Pons (tissue), 1 donor: ENCODE measurements around the gene HACL1.
A peak's percentile ranks its signal among the peaks of the same experiment; 100 is the strongest.
"Not testable (repeated sequence)": the region's sequence is repeated elsewhere in the genome, so short reads cannot be mapped to it uniquely, and the experiment has no call there.

Source experiments
- DNase-seq: peaks from one replicate; pipeline ENCODE4 v3.0.0-alpha.2; 2016; ENCODE audit warnings: low spot score

Gene HACL1

GRCh38 chr3:15579051-15579450 lies 22.3 kb downstream of the HACL1 start:
- no peak for DNase-seq

GRCh38 chr3:15578289-15578867 lies 23.0 kb downstream of the HACL1 start:
- no peak for DNase-seq

GRCh38 chr3:15576475-15576874 lies 24.9 kb downstream of the HACL1 start:
- no peak for DNase-seq

GRCh38 chr3:15575446-15575845 lies 25.9 kb downstream of the HACL1 start:
- DNase-seq, result no peak

GRCh38 chr3:15572138-15572537 lies 29.2 kb downstream of the HACL1 start:
- no peak for DNase-seq

- no peak for DNase-seq
Measured at GRCh38 chr3:15563190-15563589, 38.2 kb downstream of the HACL1 start.

- no peak for DNase-seq
Measured at GRCh38 chr3:15562560-15562959, 38.8 kb downstream of the HACL1 start.

- no peak for DNase-seq
Measured at GRCh38 chr3:15558581-15558980, 42.8 kb downstream of the HACL1 start.

- peak; percentile 63 for DNase-seq
Measured at GRCh38 chr3:15557511-15557946, 43.8 kb downstream of the HACL1 start.

- peak; percentile 84 for DNase-seq
Measured at GRCh38 chr3:15556512-15556911, 44.9 kb downstream of the HACL1 start.

- DNase-seq, result no peak
Measured at GRCh38 chr3:15553749-15554148, 47.6 kb downstream of the HACL1 start.

- DNase-seq, result no peak
Measured at GRCh38 chr3:15551902-15552301, 49.5 kb downstream of the HACL1 start.

GRCh38 chr3:15549846-15550245 lies 51.5 kb downstream of the HACL1 start:
- DNase-seq, result no peak

- DNase-seq, result no peak
Measured at GRCh38 chr3:15542614-15543013, 58.8 kb downstream of the HACL1 start.

- DNase-seq, result no peak
Measured at GRCh38 chr3:15541371-15541770, 60.0 kb downstream of the HACL1 start.

- DNase-seq, result no peak
Measured at GRCh38 chr3:15539066-15539465, 62.3 kb downstream of the HACL1 start.

GRCh38 chr3:15538345-15538744 lies 63.0 kb downstream of the HACL1 start:
- DNase-seq, result no peak

GRCh38 chr3:15536856-15537255 lies 64.5 kb downstream of the HACL1 start:
- DNase-seq, result no peak

- DNase-seq, result no peak
Measured at GRCh38 chr3:15535732-15536131, 65.6 kb downstream of the HACL1 start.

GRCh38 chr3:15532614-15533013 lies 68.8 kb downstream of the HACL1 start:
- not testable (repeated sequence) for DNase-seq

GRCh38 chr3:15531346-15531745 lies 70.0 kb downstream of the HACL1 start:
- no peak for DNase-seq

GRCh38 chr3:15528854-15529537 lies 72.4 kb downstream of the HACL1 start:
- no peak for DNase-seq

- DNase-seq, result no peak
Measured at GRCh38 chr3:15527031-15527459, 74.3 kb downstream of the HACL1 start.

- DNase-seq, result no peak
Measured at GRCh38 chr3:15525790-15526189, 75.6 kb downstream of the HACL1 start.
